HEK293 (cell line): ENCODE measurements around the gene ZNF436.

ENCODE experiments used
- KLF1 ChIP-seq: fragments of 450-650 bp; formaldehyde crosslinking; IDR thresholded peaks from 2 replicates; pipeline ENCODE4 v1.5.1; 2016; ENCODE audit warnings: missing biosample characterization, missing genetic modification characterization
- KLF7 ChIP-seq: fragments of 450-650 bp; formaldehyde crosslinking; IDR thresholded peaks from 2 replicates; pipeline ENCODE4 v1.5.1; 2016; ENCODE audit warnings: missing biosample characterization, missing genetic modification characterization, borderline replicate concordance
- SALL2 ChIP-seq: fragments of 450-650 bp; formaldehyde crosslinking; IDR thresholded peaks from 2 replicates; pipeline ENCODE4 v1.5.0; 2017; ENCODE audit warnings: missing biosample characterization, mild to moderate bottlenecking, missing genetic modification characterization, borderline replicate concordance
- ZBTB21 ChIP-seq: fragments of 450-650 bp; formaldehyde crosslinking; IDR thresholded peaks from 2 replicates; pipeline ENCODE4 v1.5.1; 2017; ENCODE audit warnings: missing biosample characterization, missing genetic modification characterization
- ZBTB49 ChIP-seq: fragments of 450-650 bp; formaldehyde crosslinking; IDR thresholded peaks from 2 replicates; pipeline ENCODE4 v1.5.1; 2016; ENCODE audit warnings: missing biosample characterization, missing genetic modification characterization, low read depth
- ZFP69B ChIP-seq: fragments of 450-650 bp; formaldehyde crosslinking; IDR thresholded peaks from 2 replicates; pipeline ENCODE4 v1.5.1; 2016; ENCODE audit warnings: missing biosample characterization, missing genetic modification characterization
- ZNF175 ChIP-seq: fragments of 450-650 bp; formaldehyde crosslinking; IDR thresholded peaks from 2 replicates; pipeline ENCODE4 v1.5.1; 2016; ENCODE audit warnings: missing biosample characterization, missing genetic modification characterization
- ZNF202 ChIP-seq: fragments of 450-650 bp; formaldehyde crosslinking; IDR thresholded peaks from 2 replicates; pipeline ENCODE4 v1.5.1; 2016; ENCODE audit warnings: missing biosample characterization, missing genetic modification characterization, borderline replicate concordance
- ZNF23 ChIP-seq: fragments of 450-650 bp; formaldehyde crosslinking; IDR thresholded peaks from 2 replicates; pipeline ENCODE4 v1.5.1; 2016; ENCODE audit warnings: missing biosample characterization, missing genetic modification characterization, borderline replicate concordance
- ZNF24 ChIP-seq: fragments of 450-650 bp; formaldehyde crosslinking; IDR thresholded peaks from 2 replicates; pipeline ENCODE4 v1.5.1; 2016; ENCODE audit warnings: missing biosample characterization, missing genetic modification characterization
- ZNF324 ChIP-seq: fragments of 450-650 bp; formaldehyde crosslinking; IDR thresholded peaks from 2 replicates; pipeline ENCODE4 v1.5.1; 2016; ENCODE audit warnings: missing biosample characterization, missing genetic modification characterization
- ZNF449 ChIP-seq: fragments of 450-650 bp; formaldehyde crosslinking; IDR thresholded peaks from 2 replicates; pipeline ENCODE4 v1.5.1; 2017; ENCODE audit warnings: missing biosample characterization, mild to moderate bottlenecking, missing genetic modification characterization, moderate library complexity
- ZNF513 ChIP-seq: fragments of 450-650 bp; IDR thresholded peaks from 2 replicates; pipeline ENCODE4 v1.5.1; 2018; ENCODE audit warnings: missing biosample characterization, missing genetic modification characterization
- ZNF549 ChIP-seq: fragments of 450-650 bp; IDR thresholded peaks from 2 replicates; pipeline ENCODE4 v1.5.1; 2018; ENCODE audit warnings: missing biosample characterization, missing genetic modification characterization, mild to moderate bottlenecking, inconsistent platforms, moderate library complexity
- ZNF701 ChIP-seq: fragments of 450-650 bp; formaldehyde crosslinking; IDR thresholded peaks from 2 replicates; pipeline ENCODE4 v1.5.1; 2016; ENCODE audit warnings: missing biosample characterization, missing genetic modification characterization
- ZNF830 ChIP-seq: fragments of 450-650 bp; IDR thresholded peaks from 2 replicates; pipeline ENCODE4 v1.5.0; 2018; ENCODE audit warnings: missing biosample characterization, missing genetic modification characterization, low read depth, mild to moderate bottlenecking, moderate library complexity
- ZNF837 ChIP-seq: fragments of 450-650 bp; formaldehyde crosslinking; IDR thresholded peaks from 2 replicates; pipeline ENCODE4 v1.5.1; 2016; ENCODE audit warnings: missing biosample characterization, missing genetic modification characterization
- ZSCAN30 ChIP-seq: fragments of 450-650 bp; IDR thresholded peaks from 2 replicates; pipeline ENCODE4 v1.5.1; 2018; ENCODE audit warnings: missing biosample characterization, mild to moderate bottlenecking, missing genetic modification characterization, moderate library complexity
- TF ChIP-seq, protein P1 (sequence below): fragments of 450-650 bp; formaldehyde crosslinking; IDR thresholded peaks from 2 replicates; pipeline ENCODE4 v1.5.1; 2016; ENCODE audit warnings: missing biosample characterization, missing genetic modification characterization
- TF ChIP-seq, protein P2 (sequence below): fragments of 450-650 bp; formaldehyde crosslinking; IDR thresholded peaks from 2 replicates; pipeline ENCODE4 v1.5.1; 2016; ENCODE audit warnings: missing biosample characterization, missing genetic modification characterization, borderline replicate concordance
- TF ChIP-seq, protein P3 (sequence below): fragments of 450-650 bp; formaldehyde crosslinking; IDR thresholded peaks from 2 replicates; pipeline ENCODE4 v1.5.1; 2016; ENCODE audit warnings: missing biosample characterization, missing genetic modification characterization
- TF ChIP-seq, protein P4 (sequence below): fragments of 450-650 bp; formaldehyde crosslinking; IDR thresholded peaks from 2 replicates; pipeline ENCODE4 v1.5.1; 2016; ENCODE audit warnings: missing biosample characterization, missing genetic modification characterization

The ZNF436 gene

DNA sequence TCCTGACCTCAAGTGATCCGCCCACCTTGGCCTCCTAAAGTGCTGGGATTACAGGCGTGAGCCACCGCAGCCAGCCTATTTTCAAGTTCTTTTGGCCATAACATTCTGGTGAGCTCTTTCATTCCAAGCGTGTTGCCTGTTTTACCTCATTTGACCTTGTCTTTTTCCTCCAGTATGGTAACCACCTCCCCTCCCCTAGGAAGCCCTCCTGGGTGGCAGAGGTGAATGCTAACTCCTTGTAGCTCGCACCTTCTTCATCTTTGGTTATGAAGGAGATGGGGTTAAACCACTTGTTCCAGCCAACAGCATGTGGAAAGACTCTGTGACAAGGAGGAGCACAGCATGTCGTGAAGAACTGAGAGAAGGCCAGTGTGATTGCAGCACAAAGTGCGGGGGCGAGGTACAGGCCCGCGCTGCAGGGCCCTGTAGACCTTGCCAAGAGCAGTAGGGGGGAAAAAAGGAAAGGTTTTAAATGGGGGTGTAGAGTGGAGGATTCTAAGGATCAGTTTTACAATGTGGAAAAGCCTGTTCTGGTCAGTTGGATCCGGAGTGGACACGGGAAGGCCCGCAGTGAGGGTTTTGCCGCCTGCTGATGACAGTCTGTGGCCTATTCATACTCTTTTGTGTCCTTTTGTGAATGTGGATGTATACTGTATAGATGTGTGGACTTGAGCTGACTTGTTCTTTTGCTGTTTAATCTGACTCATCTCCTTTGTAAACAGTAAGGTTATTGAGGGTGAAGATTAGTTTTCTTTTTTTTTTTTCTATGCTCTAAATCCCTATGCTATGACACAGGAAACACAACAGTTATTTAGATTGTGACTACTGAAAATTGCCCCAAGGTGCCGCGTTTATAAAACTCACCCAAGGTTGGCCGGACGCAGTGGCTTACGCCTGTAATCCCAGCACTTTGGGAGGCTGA, 7.5 kb upstream of the ZNF436 start (continued):
- TF ChIP-seq, protein P1, sequence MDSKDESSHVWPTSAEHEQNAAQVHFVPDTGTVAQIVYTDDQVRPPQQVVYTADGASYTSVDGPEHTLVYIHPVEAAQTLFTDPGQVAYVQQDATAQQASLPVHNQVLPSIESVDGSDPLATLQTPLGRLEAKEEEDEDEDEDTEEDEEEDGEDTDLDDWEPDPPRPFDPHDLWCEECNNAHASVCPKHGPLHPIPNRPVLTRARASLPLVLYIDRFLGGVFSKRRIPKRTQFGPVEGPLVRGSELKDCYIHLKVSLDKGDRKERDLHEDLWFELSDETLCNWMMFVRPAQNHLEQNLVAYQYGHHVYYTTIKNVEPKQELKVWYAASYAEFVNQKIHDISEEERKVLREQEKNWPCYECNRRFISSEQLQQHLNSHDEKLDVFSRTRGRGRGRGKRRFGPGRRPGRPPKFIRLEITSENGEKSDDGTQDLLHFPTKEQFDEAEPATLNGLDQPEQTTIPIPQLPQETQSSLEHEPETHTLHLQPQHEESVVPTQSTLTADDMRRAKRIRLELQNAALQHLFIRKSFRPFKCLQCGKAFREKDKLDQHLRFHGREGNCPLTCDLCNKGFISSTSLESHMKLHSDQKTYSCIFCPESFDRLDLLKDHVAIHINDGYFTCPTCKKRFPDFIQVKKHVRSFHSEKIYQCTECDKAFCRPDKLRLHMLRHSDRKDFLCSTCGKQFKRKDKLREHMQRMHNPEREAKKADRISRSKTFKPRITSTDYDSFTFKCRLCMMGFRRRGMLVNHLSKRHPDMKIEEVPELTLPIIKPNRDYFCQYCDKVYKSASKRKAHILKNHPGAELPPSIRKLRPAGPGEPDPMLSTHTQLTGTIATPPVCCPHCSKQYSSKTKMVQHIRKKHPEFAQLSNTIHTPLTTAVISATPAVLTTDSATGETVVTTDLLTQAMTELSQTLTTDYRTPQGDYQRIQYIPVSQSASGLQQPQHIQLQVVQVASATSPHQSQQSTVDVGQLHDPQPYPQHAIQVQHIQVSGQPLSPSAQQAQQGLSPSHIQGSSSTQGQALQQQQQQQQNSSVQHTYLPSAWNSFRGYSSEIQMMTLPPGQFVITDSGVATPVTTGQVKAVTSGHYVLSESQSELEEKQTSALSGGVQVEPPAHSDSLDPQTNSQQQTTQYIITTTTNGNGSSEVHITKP (tag by site-specific recombination): peak; percentile 90
- TF ChIP-seq ZNF549 (tag by site-specific recombination) (no peak), ZNF324 (tag by site-specific recombination) (no peak; the same call in 1 of the 2 replicates), ZNF24 (tag by site-specific recombination) (no peak), ZNF701 (0 out of 2 replicates have a peak, but pooled peaks have one; percentile 23), ZNF449 (tag by site-specific recombination) (no peak), ZNF837 (tag by site-specific recombination) (no peak), ZNF830 (tag by site-specific recombination) (no peak), ZFP69B (peak; percentile 4; the same call in 1 of the 2 replicates), ZNF202 (no peak), KLF7 (no peak), ZNF23 (tag by site-specific recombination) (no peak), ZNF513 (tag by site-specific recombination) (no peak), ZNF175 (tag by site-specific recombination) (no peak), ZSCAN30 (no peak), ZBTB21 (no peak), KLF1 (tag by site-specific recombination) (no peak), SALL2 (tag by site-specific recombination) (no peak), ZBTB49 (tag by site-specific recombination) (no peak)
- TF ChIP-seq, protein P2, sequence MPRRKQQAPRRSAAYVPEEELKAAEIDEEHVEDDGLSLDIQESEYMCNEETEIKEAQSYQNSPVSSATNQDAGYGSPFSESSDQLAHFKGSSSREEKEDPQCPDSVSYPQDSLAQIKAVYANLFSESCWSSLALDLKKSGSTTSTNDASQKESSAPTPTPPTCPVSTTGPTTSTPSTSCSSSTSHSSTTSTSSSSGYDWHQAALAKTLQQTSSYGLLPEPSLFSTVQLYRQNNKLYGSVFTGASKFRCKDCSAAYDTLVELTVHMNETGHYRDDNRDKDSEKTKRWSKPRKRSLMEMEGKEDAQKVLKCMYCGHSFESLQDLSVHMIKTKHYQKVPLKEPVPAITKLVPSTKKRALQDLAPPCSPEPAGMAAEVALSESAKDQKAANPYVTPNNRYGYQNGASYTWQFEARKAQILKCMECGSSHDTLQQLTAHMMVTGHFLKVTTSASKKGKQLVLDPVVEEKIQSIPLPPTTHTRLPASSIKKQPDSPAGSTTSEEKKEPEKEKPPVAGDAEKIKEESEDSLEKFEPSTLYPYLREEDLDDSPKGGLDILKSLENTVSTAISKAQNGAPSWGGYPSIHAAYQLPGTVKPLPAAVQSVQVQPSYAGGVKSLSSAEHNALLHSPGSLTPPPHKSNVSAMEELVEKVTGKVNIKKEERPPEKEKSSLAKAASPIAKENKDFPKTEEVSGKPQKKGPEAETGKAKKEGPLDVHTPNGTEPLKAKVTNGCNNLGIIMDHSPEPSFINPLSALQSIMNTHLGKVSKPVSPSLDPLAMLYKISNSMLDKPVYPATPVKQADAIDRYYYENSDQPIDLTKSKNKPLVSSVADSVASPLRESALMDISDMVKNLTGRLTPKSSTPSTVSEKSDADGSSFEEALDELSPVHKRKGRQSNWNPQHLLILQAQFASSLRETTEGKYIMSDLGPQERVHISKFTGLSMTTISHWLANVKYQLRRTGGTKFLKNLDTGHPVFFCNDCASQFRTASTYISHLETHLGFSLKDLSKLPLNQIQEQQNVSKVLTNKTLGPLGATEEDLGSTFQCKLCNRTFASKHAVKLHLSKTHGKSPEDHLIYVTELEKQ (tag by site-specific recombination): peak; percentile 9; the same call in 1 of the 2 replicates
- TF ChIP-seq, protein P3, sequence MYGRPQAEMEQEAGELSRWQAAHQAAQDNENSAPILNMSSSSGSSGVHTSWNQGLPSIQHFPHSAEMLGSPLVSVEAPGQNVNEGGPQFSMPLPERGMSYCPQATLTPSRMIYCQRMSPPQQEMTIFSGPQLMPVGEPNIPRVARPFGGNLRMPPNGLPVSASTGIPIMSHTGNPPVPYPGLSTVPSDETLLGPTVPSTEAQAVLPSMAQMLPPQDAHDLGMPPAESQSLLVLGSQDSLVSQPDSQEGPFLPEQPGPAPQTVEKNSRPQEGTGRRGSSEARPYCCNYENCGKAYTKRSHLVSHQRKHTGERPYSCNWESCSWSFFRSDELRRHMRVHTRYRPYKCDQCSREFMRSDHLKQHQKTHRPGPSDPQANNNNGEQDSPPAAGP (tag by site-specific recombination): peak; percentile 27; the same call in 1 of the 2 replicates
- TF ChIP-seq, protein P4, sequence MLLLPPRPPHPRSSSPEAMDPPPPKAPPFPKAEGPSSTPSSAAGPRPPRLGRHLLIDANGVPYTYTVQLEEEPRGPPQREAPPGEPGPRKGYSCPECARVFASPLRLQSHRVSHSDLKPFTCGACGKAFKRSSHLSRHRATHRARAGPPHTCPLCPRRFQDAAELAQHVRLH (tag by site-specific recombination): no peak
